Endothelial cell of umbilical vein (primary cell): ENCODE measurements around the gene SPO11.

ENCODE experiments used
- CTCF ChIP-seq, 2 donors: IDR thresholded peaks; 1 replicate in 1 of 2; 2 replicates in 1 of 2; pipeline ENCODE4 v1.5.1; 2011; ENCODE audit warnings: low read length in 2 of 2, mild to moderate bottlenecking in 2 of 2, moderate library complexity in 2 of 2, control low read depth in 1 of 2, inconsistent platforms in 1 of 2, low read depth in 1 of 2; ENCODE audit not compliant: insufficient read depth in 1 of 2; ENCODE audit errors: extremely low read depth in 1 of 2
- MAX ChIP-seq: IDR thresholded peaks from 2 replicates; pipeline ENCODE4 v1.6.1; 2011; ENCODE audit not compliant: insufficient read depth, insufficient read length
- MYC ChIP-seq: IDR thresholded peaks from one replicate; pipeline ENCODE4 v1.6.1; 2011; ENCODE audit warnings: mild to moderate bottlenecking, low read depth, low read length

- TF ChIP-seq CTCF (IDR thresholded peaks at IDR 0.05; ENCODE audit: extremely low read depth in 1 of 2, insufficient read depth in 1 of 2, low read depth in 1 of 2, low read length in 2 of 2) (no peak), MAX (no peak), MYC (no peak)
Measured at GRCh38 chr20:57384953-57385761, 55.6 kb downstream of the SPO11 start.
